ENCODE measurements around the gene RNF152.

The RNF152 gene

DNA sequence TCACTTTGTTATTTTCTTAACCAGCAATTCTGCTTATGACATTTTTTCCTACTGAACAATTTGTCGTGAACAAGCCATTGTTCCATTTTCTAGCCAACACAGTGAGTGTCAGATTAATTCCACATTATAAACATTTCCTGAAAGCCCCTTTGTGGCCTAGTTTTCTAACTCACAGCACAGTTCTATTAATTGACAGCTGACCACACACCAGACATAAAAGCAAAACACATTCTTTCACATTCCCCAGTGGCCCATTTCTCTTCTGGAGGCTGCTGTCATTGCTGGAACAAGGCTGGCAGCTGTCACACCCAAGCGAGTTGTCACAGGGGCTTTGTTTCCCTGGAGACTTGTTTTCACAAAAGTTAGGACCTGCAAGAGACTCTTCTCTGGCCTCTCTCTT lies 50.7 kb downstream of the RNF152 start:
- Histone ChIP-seq H3K27ac (ENCODE audit: low read depth, low read length) (no peak overlapping the region), H3K36me3 (ENCODE audit: control insufficient read depth, insufficient read depth, low read length) (no peaks in the 10 kb centered on the region), H3K27me3 (ENCODE audit: control insufficient read depth, insufficient read depth, low read length) (no peaks in the 10 kb centered on the region), H3K4me1 (ENCODE audit: control insufficient read depth, insufficient read depth, low read length) (no peaks in the 10 kb centered on the region), H3K4me3 (ENCODE audit: low read length) (no peak overlapping the region), H3K9ac (ENCODE audit: low read length) (no peak overlapping the region)

DNA sequence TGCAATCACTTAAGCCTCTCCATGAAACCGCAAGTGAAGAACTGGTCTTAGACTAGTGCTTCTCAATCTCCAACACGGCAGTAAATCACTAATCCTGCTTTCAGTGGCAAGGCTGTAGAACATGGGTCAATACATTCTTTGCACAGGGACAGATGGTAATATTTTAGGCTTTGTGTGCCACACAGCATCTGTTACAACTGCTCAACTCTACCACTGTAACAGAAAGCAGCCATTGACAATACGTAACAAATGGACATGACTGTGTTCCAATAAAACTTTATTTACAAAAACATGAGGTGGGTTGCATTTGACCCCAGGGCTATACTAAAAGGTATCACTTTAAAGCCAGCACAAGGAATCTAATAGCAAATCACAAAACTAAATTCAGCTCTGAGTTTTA lies 51.1 kb downstream of the RNF152 start:
- Histone ChIP-seq H3K4me3 (ENCODE audit: low read length) (no peak overlapping the region), H3K4me1 (ENCODE audit: control insufficient read depth, insufficient read depth, low read length) (no peaks in the 10 kb centered on the region), H3K9ac (ENCODE audit: low read length) (no peak overlapping the region), H3K27me3 (ENCODE audit: control insufficient read depth, insufficient read depth, low read length) (no peaks in the 10 kb centered on the region), H3K36me3 (ENCODE audit: control insufficient read depth, insufficient read depth, low read length) (no peaks in the 10 kb centered on the region), H3K27ac (ENCODE audit: low read depth, low read length) (no peak overlapping the region)

- H3K27me3 ChIP-seq (ENCODE audit: control insufficient read depth, insufficient read depth, low read length): no peaks in the 10 kb centered on the region
- no peak overlapping the region for H3K9ac ChIP-seq (ENCODE audit: low read length)
- H3K27ac ChIP-seq (ENCODE audit: low read depth, low read length): no peak overlapping the region
- H3K36me3 ChIP-seq (ENCODE audit: control insufficient read depth, insufficient read depth, low read length): no peaks in the 10 kb centered on the region
- no peak overlapping the region for H3K4me3 ChIP-seq (ENCODE audit: low read length)
- H3K4me1 ChIP-seq (ENCODE audit: control insufficient read depth, insufficient read depth, low read length): no peaks in the 10 kb centered on the region
These were observed 52.5 kb downstream of the RNF152 start for GRCh38 chr18:61840324-61840723.

- no peaks in the 10 kb centered on the region for H3K4me1 ChIP-seq (ENCODE audit: control insufficient read depth, insufficient read depth, low read length)
These were observed 54.3 kb downstream of the RNF152 start for GRCh38 chr18:61838521-61838920.

GRCh38 chr18:61833978-61834377 lies 58.8 kb downstream of the RNF152 start:
- H3K9ac ChIP-seq (ENCODE audit: low read length): no peak overlapping the region
- H3K4me1 ChIP-seq (ENCODE audit: control insufficient read depth, insufficient read depth, low read length): no peaks in the 10 kb centered on the region
- H3K4me3 ChIP-seq (ENCODE audit: low read length): no peak overlapping the region
- H3K36me3 ChIP-seq (ENCODE audit: control insufficient read depth, insufficient read depth, low read length): no peaks in the 10 kb centered on the region
- no peak overlapping the region for H3K27ac ChIP-seq (ENCODE audit: low read depth, low read length)
- H3K27me3 ChIP-seq (ENCODE audit: control insufficient read depth, insufficient read depth, low read length): no peaks in the 10 kb centered on the region

More at GRCh38 chr18:61838521-61838920, 54.3 kb downstream of the RNF152 start:
- no peaks in the 10 kb centered on the region for H3K36me3 ChIP-seq (ENCODE audit: control insufficient read depth, insufficient read depth, low read length)
- H3K27ac ChIP-seq (ENCODE audit: low read depth, low read length): no peak overlapping the region
- no peak overlapping the region for H3K9ac ChIP-seq (ENCODE audit: low read length)
- no peak overlapping the region for H3K4me3 ChIP-seq (ENCODE audit: low read length)
- no peaks in the 10 kb centered on the region for H3K27me3 ChIP-seq (ENCODE audit: control insufficient read depth, insufficient read depth, low read length)

GRCh38 chr18:61833387-61833786 lies 59.4 kb downstream of the RNF152 start:
- Histone ChIP-seq H3K36me3 (ENCODE audit: control insufficient read depth, insufficient read depth, low read length) (no peaks in the 10 kb centered on the region), H3K9ac (ENCODE audit: low read length) (no peak overlapping the region), H3K4me3 (ENCODE audit: low read length) (no peak overlapping the region), H3K27me3 (ENCODE audit: control insufficient read depth, insufficient read depth, low read length) (no peaks in the 10 kb centered on the region), H3K4me1 (ENCODE audit: control insufficient read depth, insufficient read depth, low read length) (no peaks in the 10 kb centered on the region), H3K27ac (ENCODE audit: low read depth, low read length) (no peak overlapping the region)

- Histone ChIP-seq H3K27ac (ENCODE audit: low read depth, low read length) (no peak overlapping the region), H3K27me3 (ENCODE audit: control insufficient read depth, insufficient read depth, low read length) (no peaks in the 10 kb centered on the region), H3K4me3 (ENCODE audit: low read length) (no peak overlapping the region), H3K4me1 (ENCODE audit: control insufficient read depth, insufficient read depth, low read length) (no peaks in the 10 kb centered on the region), H3K9ac (ENCODE audit: low read length) (no peak overlapping the region), H3K36me3 (ENCODE audit: control insufficient read depth, insufficient read depth, low read length) (no peaks in the 10 kb centered on the region)
These were observed 59.9 kb downstream of the RNF152 start for GRCh38 chr18:61832858-61833257.

GRCh38 chr18:61831071-61831470 lies 61.7 kb downstream of the RNF152 start:
- no peak overlapping the region for H3K4me3 ChIP-seq (ENCODE audit: low read length)
- H3K27me3 ChIP-seq (ENCODE audit: control insufficient read depth, insufficient read depth, low read length): no peaks in the 10 kb centered on the region
- H3K27ac ChIP-seq (ENCODE audit: low read depth, low read length): no peak overlapping the region
- no peaks in the 10 kb centered on the region for H3K36me3 ChIP-seq (ENCODE audit: control insufficient read depth, insufficient read depth, low read length)
- no peak overlapping the region for H3K9ac ChIP-seq (ENCODE audit: low read length)
- no peaks in the 10 kb centered on the region for H3K4me1 ChIP-seq (ENCODE audit: control insufficient read depth, insufficient read depth, low read length)

DNA sequence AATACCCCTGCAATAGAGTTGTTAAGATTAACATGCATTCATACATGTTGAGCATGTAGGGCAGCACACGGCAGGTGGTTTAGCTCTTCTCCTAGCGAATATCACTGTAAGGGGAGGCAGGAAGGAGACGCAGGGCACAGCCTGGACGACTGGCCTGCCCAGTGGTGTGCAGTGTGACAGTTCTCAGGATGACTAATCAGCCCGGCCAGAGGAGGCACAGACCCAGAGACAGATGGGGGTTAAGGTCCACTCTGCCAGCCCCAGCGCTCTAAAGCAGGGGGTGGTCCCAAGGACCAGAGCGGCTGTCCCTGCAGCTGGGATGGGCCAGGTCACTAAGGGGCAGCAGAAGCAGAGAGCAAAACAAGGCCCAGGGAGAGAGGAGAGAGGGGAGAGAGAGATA lies 63.7 kb downstream of the RNF152 start:
- H3K27ac ChIP-seq (ENCODE audit: low read depth, low read length): no peak overlapping the region
- H3K27me3 ChIP-seq (ENCODE audit: control insufficient read depth, insufficient read depth, low read length): no peaks in the 10 kb centered on the region
- no peak overlapping the region for H3K4me3 ChIP-seq (ENCODE audit: low read length)
- H3K9ac ChIP-seq (ENCODE audit: low read length): no peak overlapping the region
- H3K4me1 ChIP-seq (ENCODE audit: control insufficient read depth, insufficient read depth, low read length): no peaks in the 10 kb centered on the region
- H3K36me3 ChIP-seq (ENCODE audit: control insufficient read depth, insufficient read depth, low read length): no peaks in the 10 kb centered on the region

DNA sequence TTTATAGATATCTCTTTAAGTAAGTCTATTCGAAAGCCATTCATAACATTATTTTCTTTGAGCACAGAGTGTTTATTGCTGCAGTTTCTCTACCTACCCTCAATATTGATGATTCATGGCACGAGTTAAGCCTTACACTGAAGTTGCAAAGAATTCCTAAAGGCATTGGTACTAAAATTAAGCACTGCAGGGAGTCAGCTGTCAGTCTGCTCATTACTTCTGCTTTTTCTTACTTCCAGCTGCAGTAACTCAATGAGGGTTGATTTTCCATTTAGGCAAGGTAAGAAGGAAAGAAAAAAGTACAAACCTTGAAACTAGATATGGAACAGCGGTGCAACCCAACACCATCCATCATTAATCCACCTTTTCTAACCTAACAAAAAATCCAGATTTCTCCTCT lies 65.2 kb downstream of the RNF152 start:
- H3K9ac ChIP-seq (ENCODE audit: low read length): no peak overlapping the region
- no peak overlapping the region for H3K4me3 ChIP-seq (ENCODE audit: low read length)
- H3K4me1 ChIP-seq (ENCODE audit: control insufficient read depth, insufficient read depth, low read length): no peaks in the 10 kb centered on the region
- no peaks in the 10 kb centered on the region for H3K36me3 ChIP-seq (ENCODE audit: control insufficient read depth, insufficient read depth, low read length)
- no peak overlapping the region for H3K27ac ChIP-seq (ENCODE audit: low read depth, low read length)
- no peaks in the 10 kb centered on the region for H3K27me3 ChIP-seq (ENCODE audit: control insufficient read depth, insufficient read depth, low read length)

- no peak overlapping the region for H3K27ac ChIP-seq (ENCODE audit: low read depth, low read length)
These were observed 67.4 kb downstream of the RNF152 start for GRCh38 chr18:61825386-61825785.

GRCh38 chr18:61824733-61825363 lies 68.0 kb downstream of the RNF152 start:
- Histone ChIP-seq H3K4me3 (ENCODE audit: low read length) (no peak overlapping the region), H3K27ac (ENCODE audit: low read depth, low read length) (no peak overlapping the region), H3K27me3 (ENCODE audit: control insufficient read depth, insufficient read depth, low read length) (no peaks in the 10 kb centered on the region), H3K36me3 (ENCODE audit: control insufficient read depth, insufficient read depth, low read length) (no peaks in the 10 kb centered on the region), H3K9ac (ENCODE audit: low read length) (no peak overlapping the region), H3K4me1 (ENCODE audit: control insufficient read depth, insufficient read depth, low read length) (no peaks in the 10 kb centered on the region)

More at GRCh38 chr18:61825386-61825785, 67.4 kb downstream of the RNF152 start:
- no peak overlapping the region for H3K4me3 ChIP-seq (ENCODE audit: low read length)
- H3K27me3 ChIP-seq (ENCODE audit: control insufficient read depth, insufficient read depth, low read length): no peaks in the 10 kb centered on the region
- no peak overlapping the region for H3K9ac ChIP-seq (ENCODE audit: low read length)
- no peaks in the 10 kb centered on the region for H3K4me1 ChIP-seq (ENCODE audit: control insufficient read depth, insufficient read depth, low read length)
- no peaks in the 10 kb centered on the region for H3K36me3 ChIP-seq (ENCODE audit: control insufficient read depth, insufficient read depth, low read length)

DNA sequence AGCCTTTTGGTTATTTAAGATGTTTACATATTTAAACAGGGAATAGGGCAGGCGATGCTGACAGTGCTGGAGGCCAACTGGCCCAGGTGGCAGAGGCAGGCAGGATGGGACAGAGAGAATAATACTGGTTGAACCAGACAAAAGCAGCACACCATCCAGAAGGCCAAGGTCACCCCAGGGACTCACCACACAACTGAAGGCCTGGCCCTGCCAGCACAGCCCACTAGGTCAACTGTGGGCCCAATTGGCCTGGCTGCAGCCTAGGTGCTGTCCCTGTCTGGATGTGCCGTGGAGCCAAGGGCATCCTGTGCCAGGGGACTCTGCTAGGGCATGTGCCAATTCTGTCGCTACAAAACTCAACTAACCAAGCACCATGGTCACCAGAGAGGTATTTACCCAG lies 69.2 kb downstream of the RNF152 start:
- no peak overlapping the region for H3K27ac ChIP-seq (ENCODE audit: low read depth, low read length)
- no peaks in the 10 kb centered on the region for H3K36me3 ChIP-seq (ENCODE audit: control insufficient read depth, insufficient read depth, low read length)
- H3K4me3 ChIP-seq (ENCODE audit: low read length): no peak overlapping the region
- no peak overlapping the region for H3K9ac ChIP-seq (ENCODE audit: low read length)
- no peaks in the 10 kb centered on the region for H3K4me1 ChIP-seq (ENCODE audit: control insufficient read depth, insufficient read depth, low read length)
- H3K27me3 ChIP-seq (ENCODE audit: control insufficient read depth, insufficient read depth, low read length): no peaks in the 10 kb centered on the region
